ENCODE data around the gene OTUD3. TPM values are rescaled to one million over a fixed set of nuclear protein-coding genes. Genes with fewer than 3 reads are reported as not detected.

OTUD3 gene
- total and polyA plus RNA-seq, 9 of the 15 experiments (the other 6 are each of a cell fraction or from before 2014, with no cell fraction given) = 2.0 to 16.6 (median 11.0) TPM

- TF ChIP-seq CTCF (IDR thresholded peaks at IDR 0.05 in 2 of 3, conservative IDR thresholded peaks at IDR 0.05 in 1 of 3; ENCODE audit: insufficient read depth in 2 of 3, low read depth in 1 of 3, low read length in 3 of 3) (peak; percentile 94 to 97 (median 95)), EGR1 (conservative IDR thresholded peaks at IDR 0.05) (0 out of 2 replicates have a peak, but pooled peaks have one; percentile 8), CC2D1A (IDR thresholded peaks at IDR 0.05) (peak; percentile 64; the same call in 1 of the 2 replicates), BRF1 (IDR thresholded peaks at IDR 0.05; ENCODE audit: borderline replicate concordance, extremely low read depth, insufficient read length) (no peak), PCBP1 (IDR thresholded peaks at IDR 0.05; ENCODE audit: low read depth, low read length, poor library complexity, severe bottlenecking) (no peak), SMC3 (conservative IDR thresholded peaks at IDR 0.05; ENCODE audit: insufficient read depth, low read depth, low read length) (peak; percentile 98), ZNF384 (IDR thresholded peaks at IDR 0.05; ENCODE audit: low read depth, low read length) (0 out of 2 replicates have a peak, but pooled peaks have one; percentile 54), XRCC5 (IDR thresholded peaks at IDR 0.05; ENCODE audit: low read depth, low read length) (0 out of 2 replicates have a peak, but pooled peaks have one; percentile 55), ARID2 (IDR thresholded peaks at IDR 0.05) (peak; percentile 66; the same call in 1 of the 2 replicates), REST (IDR thresholded peaks at IDR 0.05; ENCODE audit: borderline replicate concordance) (peak; percentile 90), REST (CRISPR knock-in tag; IDR thresholded peaks at IDR 0.05; ENCODE audit: low read depth) (no peak)
Measured at GRCh38 chr1:19918057-19918456, 35.9 kb downstream of the OTUD3 start (continued).
